NCI-H226 (cell line): ENCODE data around the gene BABAM2.

Experiments used
- DNase-seq: peaks from one replicate; pipeline ENCODE4 v3.0.0-alpha.2; 2015

Gene BABAM2

GRCh38 chr2:28172114-28172898 is 281.8 kb downstream of the BABAM2 start:
- DNase-seq, result no peak

- DNase-seq, result no peak
Observed at GRCh38 chr2:28173377-28173776, 282.8 kb downstream of the BABAM2 start.

- no peak for DNase-seq
Observed at GRCh38 chr2:28174211-28174610, 283.7 kb downstream of the BABAM2 start.

- DNase-seq, result no peak
Observed at GRCh38 chr2:28175028-28175427, 284.5 kb downstream of the BABAM2 start.

- no peak for DNase-seq
Observed at GRCh38 chr2:28178946-28179345, 288.4 kb downstream of the BABAM2 start.

GRCh38 chr2:28181801-28182200 is 291.3 kb downstream of the BABAM2 start:
- DNase-seq, result no peak

GRCh38 chr2:28182348-28182747 is 291.8 kb downstream of the BABAM2 start:
- no peak for DNase-seq

GRCh38 chr2:28185153-28185552 is 294.6 kb downstream of the BABAM2 start:
- no peak for DNase-seq

- DNase-seq, result no peak
Observed at GRCh38 chr2:28185891-28186290, 295.4 kb downstream of the BABAM2 start.

- no peak for DNase-seq
Observed at GRCh38 chr2:28187186-28187585, 296.7 kb downstream of the BABAM2 start.

- DNase-seq, result no peak
Observed at GRCh38 chr2:28188436-28188835, 297.9 kb downstream of the BABAM2 start.

GRCh38 chr2:28193630-28194403 is 303.3 kb downstream of the BABAM2 start:
- peak; percentile 36 for DNase-seq

GRCh38 chr2:28199995-28200679 is 309.6 kb downstream of the BABAM2 start:
- no peak for DNase-seq

- no peak for DNase-seq
Observed at GRCh38 chr2:28201671-28202180, 311.2 kb downstream of the BABAM2 start.

- no peak for DNase-seq
Observed at GRCh38 chr2:28202719-28203118, 312.2 kb downstream of the BABAM2 start.

GRCh38 chr2:28206762-28207161 is 316.2 kb downstream of the BABAM2 start:
- peak; percentile 11 for DNase-seq

GRCh38 chr2:28209261-28209691 is 318.7 kb downstream of the BABAM2 start:
- no peak for DNase-seq

GRCh38 chr2:28209864-28210263 is 319.3 kb downstream of the BABAM2 start:
- DNase-seq, result no peak

- DNase-seq, result no peak
Observed at GRCh38 chr2:28210535-28210934, 320.0 kb downstream of the BABAM2 start.

- no peak for DNase-seq
Observed at GRCh38 chr2:28216331-28216730, 325.8 kb downstream of the BABAM2 start.

GRCh38 chr2:28217042-28217740 is 326.7 kb downstream of the BABAM2 start:
- DNase-seq, result no peak

- DNase-seq, result no peak
Observed at GRCh38 chr2:28219138-28219537, 328.6 kb downstream of the BABAM2 start.
